Transverse colon (tissue), 3 donors: ENCODE data around the gene C5orf63.

ENCODE experiments used
- CTCF ChIP-seq, 5 experiments: fragments of 200-600 bp in 3 of 5; fragments of 450-650 bp in 2 of 5; sonication (generic) in 3 of 5; IDR thresholded peaks; 1 replicate in 2 of 5; 2 replicates in 3 of 5; pipeline ENCODE4 v1.5.1; 2016 to 2017; ENCODE audit warnings: antibody characterized with exemption in 5 of 5, inconsistent platforms in 3 of 5, mild to moderate bottlenecking in 2 of 5, moderate library complexity in 1 of 5
- EP300 ChIP-seq: sonication (generic); formaldehyde crosslinking; IDR thresholded peaks from one replicate; pipeline ENCODE4 v1.6.1; 2017; ENCODE audit warnings: antibody characterized with exemption, low read depth
- POLR2A ChIP-seq: fragments of 450-650 bp; IDR thresholded peaks from one replicate; pipeline ENCODE4 v1.6.1; 2016; ENCODE audit warnings: antibody characterized with exemption, mild to moderate bottlenecking, moderate library complexity

DNA sequence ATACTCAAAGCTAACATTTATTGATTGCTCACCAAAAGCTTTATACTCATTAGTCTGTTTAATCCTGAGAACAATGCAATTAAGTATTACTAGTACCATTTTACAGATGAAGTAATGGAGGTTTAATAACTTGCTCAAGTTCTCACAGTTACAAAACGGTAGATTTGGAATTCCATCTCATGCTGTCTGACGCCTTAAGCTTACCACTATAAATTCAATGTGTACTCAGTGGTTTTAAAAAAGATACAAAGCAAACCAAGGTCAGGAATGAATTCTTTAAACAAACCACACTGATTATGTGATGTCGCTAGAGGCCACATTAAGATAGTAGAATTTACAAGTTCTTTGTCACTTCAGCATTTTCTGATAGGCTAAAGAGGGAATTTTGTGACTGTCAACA lies 1.2 kb upstream of the C5orf63 start:
- TF ChIP-seq CTCF (IDR thresholded peaks at IDR 0.05): no peak
- TF ChIP-seq POLR2A: no peak
- no peak for TF ChIP-seq EP300
